ENCODE measurements around the gene SORCS1.

DNA sequence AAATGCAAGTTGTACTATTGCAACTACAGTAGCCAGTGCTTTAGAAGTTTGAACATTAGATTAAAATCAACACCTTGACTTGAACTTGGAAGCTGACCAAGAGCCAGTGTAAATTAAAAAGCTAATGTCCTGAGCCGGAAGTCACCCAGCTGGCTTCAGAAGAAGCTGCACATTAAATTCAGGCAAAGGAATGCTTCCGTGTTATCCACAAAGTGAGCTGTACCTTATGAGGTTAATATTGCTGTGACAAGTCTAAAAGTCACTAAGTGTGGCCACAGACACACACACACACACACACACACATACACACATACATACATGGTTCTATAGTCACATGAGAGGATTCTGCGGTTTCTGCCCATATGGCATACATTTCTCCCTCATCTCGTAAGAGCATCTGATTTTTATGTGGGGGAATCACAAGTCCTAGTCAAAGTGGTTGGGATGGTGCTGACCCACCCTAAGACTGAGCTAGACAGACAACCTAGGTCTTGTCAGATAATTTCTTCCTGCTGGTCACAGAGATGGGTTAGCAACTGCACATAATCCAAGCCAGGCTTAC is 612.9 kb downstream of the SORCS1 start:
- TF ChIP-seq CTCF (IDR thresholded peaks at IDR 0.05) (no peak), POLR2A (IDR thresholded peaks at IDR 0.05) (no peak)
